ENCODE data around the gene NCBP2L. TPM values are rescaled to one million over a fixed set of nuclear protein-coding genes. Genes with fewer than 3 reads are reported as not detected.

Gene NCBP2L
- not detected for total RNA-seq

- DNase-seq (no peak), ATAC-seq (no peak)
- H3K36me3 Mint-ChIP-seq (ENCODE audit: insufficient read depth) = no peaks in the 10 kb centered on the region
- H3K9me3 Mint-ChIP-seq = no peaks in the 10 kb centered on the region
- H3K4me3 Mint-ChIP-seq = peak within 1 kb of the TSS; percentile 88
- no peaks in the 10 kb centered on the region for H3K27me3 Mint-ChIP-seq (ENCODE audit: low read depth)
- peaks cover 16% of the 10 kb centered on the region for H3K4me1 Mint-ChIP-seq (ENCODE audit: low read depth)
Measured at GRCh38 chrX:107777536-107777832, at the start of gene NCBP2L. TSS of gene NCBP2L (plus strand) at chrX:107777733. CDS start at chrX:107794221, 16,488 bp downstream.

- Mint-ChIP-seq H3K36me3 (ENCODE audit: insufficient read depth) (no peaks in the 10 kb centered on the region), H3K27me3 (ENCODE audit: low read depth) (no peaks in the 10 kb centered on the region), H3K4me3 (no peak overlapping the region), H3K9me3 (no peaks in the 10 kb centered on the region), H3K4me1 (ENCODE audit: low read depth) (no peaks in the 10 kb centered on the region)
- DNase-seq = no peak
- no peak for ATAC-seq
Measured at GRCh38 chrX:107728371-107729099, 49.0 kb upstream of the NCBP2L start.

DNA sequence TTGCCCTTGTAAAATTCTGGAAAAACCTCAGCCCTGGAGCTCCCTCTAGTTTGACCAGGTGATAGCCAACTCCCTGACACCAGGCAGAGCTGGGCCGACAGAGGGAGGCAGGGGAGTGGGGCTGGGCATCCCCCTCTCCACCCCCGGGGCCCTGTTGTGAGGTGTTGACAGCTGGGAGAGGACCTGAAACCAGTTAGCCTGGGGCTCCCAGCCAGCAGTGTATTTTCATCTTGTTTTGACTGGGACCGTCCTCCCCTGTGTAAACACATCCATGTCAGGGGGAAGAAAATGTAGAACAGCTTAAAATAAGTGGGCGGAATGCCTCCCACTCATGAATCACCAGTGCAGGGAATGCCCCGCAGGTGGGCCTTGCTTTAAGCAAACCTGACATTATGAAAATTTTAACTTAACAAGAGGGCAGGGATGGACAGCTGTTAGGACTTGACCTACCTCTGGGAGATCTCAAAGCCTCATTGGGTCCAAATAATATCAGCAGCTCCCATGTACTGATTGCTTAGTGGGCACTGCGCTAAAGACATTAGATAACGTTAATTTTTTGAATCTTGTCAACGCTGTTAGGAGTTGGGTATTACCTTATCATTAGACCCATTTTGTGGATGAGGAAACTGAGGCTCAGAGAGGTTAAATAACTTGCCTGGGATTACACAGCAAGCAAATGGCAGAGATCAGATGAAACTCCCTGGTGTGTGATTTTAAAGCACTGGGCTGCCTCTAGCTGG is 47.8 kb upstream of the NCBP2L start:
- Mint-ChIP-seq H3K4me1 (ENCODE audit: low read depth) (no peaks in the 10 kb centered on the region), H3K4me3 (no peak overlapping the region), H3K9me3 (no peaks in the 10 kb centered on the region), H3K27me3 (ENCODE audit: low read depth) (no peaks in the 10 kb centered on the region), H3K36me3 (ENCODE audit: insufficient read depth) (no peaks in the 10 kb centered on the region)
- no peak for DNase-seq
- peak; percentile 30 to 70 for ATAC-seq

DNA sequence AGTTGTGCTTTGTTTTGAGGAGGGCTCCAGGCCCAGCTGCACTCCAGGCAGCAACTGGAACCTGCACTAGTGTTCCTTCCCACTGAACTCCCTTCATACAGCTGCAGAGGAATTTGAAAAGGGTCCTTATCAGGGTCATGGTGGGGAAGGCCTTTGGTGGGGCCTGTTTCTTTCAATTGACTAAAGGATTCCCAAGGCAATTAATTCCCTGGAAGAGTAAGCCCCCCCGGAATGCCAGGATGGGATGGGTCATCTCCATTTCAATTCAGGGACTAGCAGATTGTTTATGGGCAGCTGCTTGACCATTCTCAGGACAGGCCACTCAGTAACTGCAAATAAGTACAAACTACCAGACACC is 47.3 kb upstream of the NCBP2L start:
- Mint-ChIP-seq H3K36me3 (ENCODE audit: insufficient read depth) (no peaks in the 10 kb centered on the region), H3K27me3 (ENCODE audit: low read depth) (no peaks in the 10 kb centered on the region), H3K4me1 (ENCODE audit: low read depth) (no peaks in the 10 kb centered on the region), H3K9me3 (no peaks in the 10 kb centered on the region), H3K4me3 (no peak overlapping the region)
- ATAC-seq (no peak), DNase-seq (no peak)

GRCh38 chrX:107730991-107731766 is 46.4 kb upstream of the NCBP2L start:
- DNase-seq (no peak), ATAC-seq (no peak)
- H3K27me3 Mint-ChIP-seq (ENCODE audit: low read depth) = no peaks in the 10 kb centered on the region
- no peaks in the 10 kb centered on the region for H3K9me3 Mint-ChIP-seq
- no peaks in the 10 kb centered on the region for H3K36me3 Mint-ChIP-seq (ENCODE audit: insufficient read depth)
- H3K4me1 Mint-ChIP-seq (ENCODE audit: low read depth) = no peaks in the 10 kb centered on the region
- no peak overlapping the region for H3K4me3 Mint-ChIP-seq

DNA sequence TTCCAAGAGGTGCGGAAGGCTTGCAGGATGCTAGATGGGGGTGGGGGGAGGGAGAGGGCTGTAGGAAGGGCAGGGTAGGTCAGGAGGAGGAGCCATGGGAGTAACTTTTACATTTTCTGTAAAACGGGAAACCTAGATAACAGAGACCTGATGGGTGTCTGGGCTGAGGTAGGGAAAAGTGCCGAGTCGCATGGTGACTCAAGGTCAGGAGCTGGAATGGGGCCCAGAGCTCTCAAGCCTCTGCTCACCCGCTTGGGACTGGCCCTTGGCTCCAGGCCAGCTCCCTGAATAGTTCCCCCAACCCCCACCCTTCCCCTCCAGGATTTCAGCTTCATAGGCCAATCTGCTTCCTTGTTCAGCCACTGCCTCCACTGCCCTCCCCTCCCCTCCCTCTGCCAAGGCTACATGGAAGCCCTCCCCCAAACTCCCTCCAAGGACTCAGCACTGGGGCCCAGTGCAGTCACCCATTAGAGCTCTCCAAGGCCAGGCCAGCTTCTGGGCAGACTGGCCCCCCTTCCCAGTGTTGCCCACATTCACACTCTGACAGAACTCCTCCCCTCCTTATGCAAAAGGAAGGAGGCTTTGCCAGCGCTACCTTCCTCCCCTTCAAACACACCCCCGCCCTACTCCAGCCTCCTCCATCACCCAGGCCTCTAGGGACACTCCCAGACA is 45.6 kb upstream of the NCBP2L start:
- DNase-seq (no peak), ATAC-seq (no peak)
- Mint-ChIP-seq H3K27me3 (ENCODE audit: low read depth) (no peaks in the 10 kb centered on the region), H3K4me3 (no peak overlapping the region), H3K36me3 (ENCODE audit: insufficient read depth) (no peaks in the 10 kb centered on the region), H3K9me3 (no peaks in the 10 kb centered on the region), H3K4me1 (ENCODE audit: low read depth) (no peaks in the 10 kb centered on the region)

DNA sequence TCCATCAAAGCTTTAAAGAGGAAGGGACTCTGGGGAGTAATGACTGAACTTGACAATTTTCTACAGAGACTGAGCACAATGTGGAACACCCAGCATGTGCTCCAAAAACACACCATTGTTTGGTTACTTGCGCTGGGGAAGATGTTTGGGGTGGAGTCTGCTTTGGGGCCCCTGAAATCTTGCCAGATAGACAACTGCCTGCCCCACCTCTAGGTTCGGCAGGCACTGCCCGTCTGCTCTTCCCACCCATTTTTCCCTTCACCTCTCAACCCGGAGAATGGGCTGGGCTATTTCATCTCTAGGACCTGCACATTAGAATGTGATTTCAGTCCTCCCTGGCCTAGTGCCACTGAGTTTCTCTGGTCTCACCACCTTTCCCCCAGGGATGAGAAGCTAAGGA is 43.8 kb upstream of the NCBP2L start:
- H3K27me3 Mint-ChIP-seq (ENCODE audit: low read depth) = no peaks in the 10 kb centered on the region

DNA sequence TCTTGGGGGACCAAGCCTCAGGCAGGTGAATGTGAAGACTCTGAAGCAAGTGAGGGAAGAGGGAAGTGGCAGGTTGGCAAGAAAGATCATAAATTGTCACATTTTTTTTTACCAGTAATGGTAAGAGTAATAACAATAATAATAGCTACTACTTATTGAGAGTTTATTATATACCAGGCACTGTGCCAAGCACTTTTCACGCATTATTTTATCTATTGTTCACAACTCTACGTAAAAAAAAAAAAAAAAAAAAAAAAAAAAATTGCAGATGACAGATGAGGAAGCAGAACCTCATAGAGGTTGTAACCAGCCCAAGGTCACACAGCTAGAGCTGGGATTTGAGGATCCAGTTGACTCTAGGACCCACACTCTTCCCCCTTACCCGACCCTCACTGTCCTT is 42.9 kb upstream of the NCBP2L start:
- Mint-ChIP-seq H3K36me3 (ENCODE audit: insufficient read depth) (no peaks in the 10 kb centered on the region), H3K4me3 (no peak overlapping the region), H3K27me3 (ENCODE audit: low read depth) (no peaks in the 10 kb centered on the region), H3K9me3 (no peaks in the 10 kb centered on the region), H3K4me1 (ENCODE audit: low read depth) (peaks cover 7% of the 10 kb centered on the region)
- DNase-seq (no peak), ATAC-seq (no peak)

More for the DNA sequence above, 43.8 kb upstream of the NCBP2L start:
- DNase-seq (no peak), ATAC-seq (no peak)
- peaks cover under 1% of the 10 kb centered on the region for H3K4me1 Mint-ChIP-seq (ENCODE audit: low read depth)
- H3K9me3 Mint-ChIP-seq = no peaks in the 10 kb centered on the region
- no peaks in the 10 kb centered on the region for H3K36me3 Mint-ChIP-seq (ENCODE audit: insufficient read depth)
- no peak overlapping the region for H3K4me3 Mint-ChIP-seq

DNA sequence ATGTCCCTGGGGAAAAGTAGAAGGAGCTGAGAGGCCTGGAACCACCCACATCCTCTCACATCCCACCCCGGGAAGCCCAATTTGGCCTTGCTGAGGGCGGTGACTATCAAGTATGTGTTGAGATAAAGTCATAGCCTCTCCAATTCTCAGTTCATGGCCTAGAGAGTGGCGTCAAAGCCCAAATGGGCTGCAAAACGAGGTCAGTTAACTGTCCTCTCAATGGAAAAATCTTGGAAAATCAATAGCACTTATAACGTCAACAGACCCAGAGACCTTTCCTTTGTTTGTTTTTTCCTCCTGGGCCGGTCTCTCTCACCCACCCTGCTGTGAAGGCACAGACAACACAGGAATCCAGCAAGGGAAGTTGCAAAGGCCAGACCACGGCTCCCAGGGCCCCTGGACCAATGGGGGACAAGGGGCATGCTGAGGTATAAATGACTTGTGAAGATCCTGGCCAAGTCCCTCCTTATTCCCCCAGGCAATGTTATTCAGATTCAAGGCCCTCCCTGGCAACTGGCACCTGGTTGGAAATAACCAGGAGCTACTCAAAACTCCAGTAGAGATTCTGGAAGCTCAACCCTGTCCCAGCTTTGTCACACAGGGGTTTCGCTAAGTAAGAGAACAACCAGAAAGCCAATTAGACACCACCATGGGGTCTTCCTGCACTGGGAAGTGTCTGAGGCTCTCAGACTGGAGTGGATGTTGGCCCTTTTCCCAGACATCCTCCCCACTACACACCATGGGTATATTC is 40.6 kb upstream of the NCBP2L start:
- Mint-ChIP-seq H3K36me3 (ENCODE audit: insufficient read depth) (no peaks in the 10 kb centered on the region), H3K4me1 (ENCODE audit: low read depth) (peaks cover 28% of the 10 kb centered on the region), H3K27me3 (ENCODE audit: low read depth) (no peaks in the 10 kb centered on the region), H3K9me3 (no peaks in the 10 kb centered on the region), H3K4me3 (no peak overlapping the region)
- no peak for ATAC-seq
- no peak for DNase-seq

GRCh38 chrX:107738272-107738671 is 39.3 kb upstream of the NCBP2L start:
- H3K36me3 Mint-ChIP-seq (ENCODE audit: insufficient read depth) = no peaks in the 10 kb centered on the region
- no peak overlapping the region for H3K4me3 Mint-ChIP-seq
- ATAC-seq (no peak), DNase-seq (no peak)
- H3K4me1 Mint-ChIP-seq (ENCODE audit: low read depth) = peaks cover 37% of the 10 kb centered on the region
- no peaks in the 10 kb centered on the region for H3K27me3 Mint-ChIP-seq (ENCODE audit: low read depth)
- H3K9me3 Mint-ChIP-seq = no peaks in the 10 kb centered on the region

DNA sequence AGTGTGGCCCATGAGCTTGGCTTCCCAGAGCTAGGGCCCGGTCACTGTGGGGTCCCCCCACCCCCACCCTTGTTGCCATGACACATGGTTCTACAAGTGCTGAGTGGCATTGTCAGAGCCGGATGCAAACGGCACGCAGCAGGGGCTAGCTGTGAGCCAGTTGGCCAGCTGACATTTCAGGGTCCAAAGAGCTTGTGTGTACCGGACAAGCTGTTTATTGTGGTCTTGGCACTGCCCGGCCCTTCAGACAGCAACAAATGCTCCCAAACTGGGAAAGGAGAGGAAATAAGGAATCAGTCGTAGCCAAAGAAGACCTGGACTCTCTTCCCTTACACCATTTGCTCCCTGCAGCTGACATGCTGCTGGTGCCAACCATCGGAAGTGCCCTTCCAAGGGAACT is 38.8 kb upstream of the NCBP2L start:
- Mint-ChIP-seq H3K9me3 (no peaks in the 10 kb centered on the region), H3K36me3 (ENCODE audit: insufficient read depth) (no peaks in the 10 kb centered on the region), H3K4me3 (no peak overlapping the region), H3K27me3 (ENCODE audit: low read depth) (no peaks in the 10 kb centered on the region), H3K4me1 (ENCODE audit: low read depth) (peaks cover 37% of the 10 kb centered on the region)
- no peak for DNase-seq
- ATAC-seq = no peak

- Mint-ChIP-seq H3K9me3 (no peaks in the 10 kb centered on the region), H3K27me3 (ENCODE audit: low read depth) (no peaks in the 10 kb centered on the region), H3K36me3 (ENCODE audit: insufficient read depth) (no peaks in the 10 kb centered on the region), H3K4me3 (no peak overlapping the region), H3K4me1 (ENCODE audit: low read depth) (peaks cover 39% of the 10 kb centered on the region)
- DNase-seq = no peak
- no peak for ATAC-seq
Measured at GRCh38 chrX:107739541-107739940, 38.0 kb upstream of the NCBP2L start.

GRCh38 chrX:107741404-107741790 is 36.1 kb upstream of the NCBP2L start:
- no peaks in the 10 kb centered on the region for H3K36me3 Mint-ChIP-seq (ENCODE audit: insufficient read depth)
- no peaks in the 10 kb centered on the region for H3K9me3 Mint-ChIP-seq
- peak in 1 of 2 donors; percentile 18 for ATAC-seq

GRCh38 chrX:107742700-107743191 is 34.8 kb upstream of the NCBP2L start:
- Mint-ChIP-seq H3K4me1 (ENCODE audit: low read depth) (peaks cover 39% of the 10 kb centered on the region), H3K36me3 (ENCODE audit: insufficient read depth) (no peaks in the 10 kb centered on the region), H3K4me3 (peak overlapping the region; percentile 79), H3K27me3 (ENCODE audit: low read depth) (no peaks in the 10 kb centered on the region), H3K9me3 (no peaks in the 10 kb centered on the region)
- no peak for ATAC-seq
- no peak for DNase-seq

More at GRCh38 chrX:107741404-107741790, 36.1 kb upstream of the NCBP2L start:
- peaks cover 39% of the 10 kb centered on the region for H3K4me1 Mint-ChIP-seq (ENCODE audit: low read depth)
- H3K4me3 Mint-ChIP-seq = peak overlapping the region; percentile 79
- no peak for DNase-seq
- no peaks in the 10 kb centered on the region for H3K27me3 Mint-ChIP-seq (ENCODE audit: low read depth)

Measured in activated T-cell treated with anti-CD3 and anti-CD28 coated beads, Interleukin-2, amount 50 U/mL, for 4 hours (primary cell).